TTC549 (cell line): Measurements from ENCODE around the gene ANKRD10.

ENCODE experiments used
- FAIRE-seq: peaks from 2 replicates; lab custom pipeline; 2012; peaks lifted over from hg19 to GRCh38; lab: Jason Lieb, UNC

The ANKRD10 gene

DNA sequence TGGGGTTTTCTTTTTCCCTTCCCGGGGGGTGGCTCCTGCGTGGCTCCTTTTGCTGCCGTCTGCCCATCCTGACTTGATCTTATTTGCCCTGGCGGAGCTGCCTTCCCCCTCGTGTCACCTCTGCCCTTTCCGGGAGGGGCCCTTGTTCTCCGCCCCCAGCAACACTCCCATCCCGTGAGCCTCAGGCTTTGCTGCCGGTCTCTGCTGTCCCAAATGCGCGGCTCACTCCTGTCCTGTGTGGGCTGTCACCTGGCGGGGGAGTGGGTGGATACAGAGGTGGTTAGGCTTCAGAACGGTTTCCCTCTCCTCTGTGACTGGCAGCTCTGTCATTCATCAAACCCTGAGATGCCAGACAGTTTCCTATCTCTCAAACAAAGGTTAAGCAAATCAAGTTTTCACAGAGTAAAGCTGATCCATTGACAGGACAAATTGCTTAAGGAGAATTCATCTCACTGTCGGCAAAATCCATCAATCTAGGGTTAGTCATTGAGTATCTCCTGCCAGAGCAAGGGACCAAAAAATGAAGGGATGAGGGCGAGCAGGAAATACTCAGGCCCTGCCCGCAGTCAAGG is 84.0 kb downstream of the ANKRD10 start:
- no peak for FAIRE-seq

DNA sequence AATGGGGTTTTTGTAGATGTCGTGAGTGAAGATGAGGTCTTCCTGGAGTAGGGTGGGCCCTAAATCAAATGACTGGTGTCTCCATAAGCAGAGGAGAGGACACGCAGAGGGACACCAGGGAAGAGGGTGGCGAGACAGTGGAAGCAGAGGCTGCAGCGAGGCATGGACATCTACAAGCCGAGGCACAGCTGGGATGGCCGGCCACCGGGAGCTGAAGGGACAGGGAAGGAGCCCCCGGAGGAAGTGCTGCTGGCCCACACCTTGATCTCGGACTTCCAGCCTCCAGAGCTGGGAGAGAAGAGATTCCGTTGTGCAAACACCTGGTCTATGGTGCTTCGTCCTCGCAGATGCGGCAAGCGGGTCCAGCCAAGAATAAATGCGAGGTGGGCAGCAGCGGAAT is 84.5 kb downstream of the ANKRD10 start:
- no peak for FAIRE-seq

DNA sequence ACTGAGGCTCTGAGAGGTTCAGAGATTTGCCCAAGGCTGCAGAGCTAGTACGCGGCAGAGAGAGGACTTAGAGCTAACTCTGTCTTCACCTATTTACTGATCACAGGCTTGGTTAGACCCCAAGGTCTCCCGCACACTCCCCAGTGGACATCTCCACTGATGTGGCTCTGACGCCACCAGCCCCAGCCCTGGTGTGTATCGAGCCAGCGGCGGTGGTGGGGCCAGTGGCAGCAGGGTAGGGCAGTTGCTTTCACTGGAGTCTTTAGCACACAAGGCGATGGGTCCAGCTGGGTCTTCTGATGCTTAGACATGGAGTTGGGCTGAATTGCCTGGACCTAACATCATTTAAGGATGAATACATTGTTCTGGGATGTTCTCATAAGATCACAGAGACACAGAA is 85.4 kb downstream of the ANKRD10 start:
- no peak for FAIRE-seq

DNA sequence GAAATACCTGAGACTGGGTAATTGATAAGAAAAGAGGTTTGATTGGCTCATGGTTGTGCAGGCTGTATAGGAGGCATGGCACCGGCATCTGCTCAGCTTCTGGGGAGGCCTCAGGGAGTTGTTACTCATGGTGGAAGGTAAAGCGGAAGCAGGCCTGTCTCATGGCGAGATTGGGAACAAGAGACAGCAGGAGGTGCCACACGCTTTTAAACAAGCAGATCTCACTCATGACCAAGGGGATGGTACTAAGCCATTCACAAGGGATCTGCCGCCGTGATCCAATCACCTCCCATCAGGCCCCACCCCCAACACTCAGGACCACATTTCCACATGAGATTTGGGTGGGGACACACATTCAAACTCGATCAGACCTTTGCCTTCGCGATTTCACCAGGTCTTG is 86.2 kb downstream of the ANKRD10 start:
- no peak for FAIRE-seq
